DMS153 treated with DMSO at 0.1 percent for 48 hours (cell line): ENCODE data around the gene PFKL.
"Not testable (repeated sequence)": the region's sequence is repeated elsewhere in the genome, so short reads cannot be mapped to it uniquely, and the experiment has no call there.

ENCODE experiments used
- DNase-seq: peaks from one replicate; lab custom pipeline; 2025; ENCODE audit not compliant: unreplicated experiment; lab: John Stamatoyannopoulos, UW

Gene PFKL

DNA sequence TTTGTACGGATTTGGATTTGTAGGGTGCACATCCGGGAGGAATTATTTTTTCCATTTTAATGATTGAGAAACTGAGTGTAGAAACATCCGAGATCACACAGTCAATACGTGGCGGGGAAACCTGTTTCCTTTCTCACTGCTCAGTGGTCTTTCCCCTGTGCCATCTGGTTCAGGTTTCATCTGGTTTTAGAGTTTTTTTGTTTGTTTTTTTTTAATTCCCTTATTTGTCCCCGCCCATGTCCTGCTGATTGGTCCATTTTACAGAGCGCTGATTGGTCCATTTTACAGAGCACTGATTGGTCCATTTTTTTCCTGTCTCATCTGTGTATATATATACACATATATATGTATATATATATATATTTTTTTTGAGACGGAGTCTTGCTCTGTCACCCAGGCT is 59.5 kb downstream of the PFKL start:
- DNase-seq: no peak

DNA sequence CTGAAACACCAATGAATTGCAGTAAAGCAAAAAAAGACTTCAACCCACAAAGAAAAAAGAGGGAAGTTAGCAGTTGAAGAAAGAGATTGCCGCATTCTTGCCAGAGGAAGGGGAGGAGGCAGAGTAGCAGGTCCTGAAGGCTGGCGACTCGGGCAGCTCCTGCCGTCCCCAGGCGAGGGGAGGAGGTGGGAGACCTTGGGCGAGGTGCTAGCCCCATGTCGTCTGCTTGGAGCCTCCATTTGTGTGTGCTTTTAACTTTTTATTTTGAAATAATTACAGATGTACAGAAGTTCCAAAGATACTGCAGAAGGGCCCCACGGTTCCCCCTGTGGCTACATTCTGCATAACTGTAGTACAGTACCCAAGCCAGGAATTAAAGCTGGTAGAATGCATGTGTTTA is 60.3 kb downstream of the PFKL start:
- DNase-seq: no peak

GRCh38 chr21:44361903-44362302 is 62.0 kb downstream of the PFKL start:
- not testable (repeated sequence) for DNase-seq

DNA sequence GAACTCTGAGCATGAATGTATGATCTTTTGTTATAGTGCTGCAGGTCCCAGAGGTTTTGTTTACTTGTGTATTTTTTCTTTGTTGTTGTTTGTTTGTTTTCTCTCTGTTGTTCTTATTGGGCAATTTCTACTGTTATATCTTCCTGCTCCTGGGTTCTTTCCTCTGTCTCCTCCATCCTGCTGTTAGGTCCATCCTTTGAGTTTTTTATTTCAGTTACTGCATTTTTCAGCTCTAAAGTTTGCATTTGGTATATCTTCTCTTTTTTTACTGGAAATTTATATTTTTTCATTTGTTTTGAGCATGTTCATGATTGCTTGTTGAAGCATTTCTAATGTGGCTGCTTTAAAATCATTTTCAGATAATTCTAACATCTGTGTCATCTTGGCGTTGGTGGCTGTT is 63.4 kb downstream of the PFKL start:
- DNase-seq: no peak

DNA sequence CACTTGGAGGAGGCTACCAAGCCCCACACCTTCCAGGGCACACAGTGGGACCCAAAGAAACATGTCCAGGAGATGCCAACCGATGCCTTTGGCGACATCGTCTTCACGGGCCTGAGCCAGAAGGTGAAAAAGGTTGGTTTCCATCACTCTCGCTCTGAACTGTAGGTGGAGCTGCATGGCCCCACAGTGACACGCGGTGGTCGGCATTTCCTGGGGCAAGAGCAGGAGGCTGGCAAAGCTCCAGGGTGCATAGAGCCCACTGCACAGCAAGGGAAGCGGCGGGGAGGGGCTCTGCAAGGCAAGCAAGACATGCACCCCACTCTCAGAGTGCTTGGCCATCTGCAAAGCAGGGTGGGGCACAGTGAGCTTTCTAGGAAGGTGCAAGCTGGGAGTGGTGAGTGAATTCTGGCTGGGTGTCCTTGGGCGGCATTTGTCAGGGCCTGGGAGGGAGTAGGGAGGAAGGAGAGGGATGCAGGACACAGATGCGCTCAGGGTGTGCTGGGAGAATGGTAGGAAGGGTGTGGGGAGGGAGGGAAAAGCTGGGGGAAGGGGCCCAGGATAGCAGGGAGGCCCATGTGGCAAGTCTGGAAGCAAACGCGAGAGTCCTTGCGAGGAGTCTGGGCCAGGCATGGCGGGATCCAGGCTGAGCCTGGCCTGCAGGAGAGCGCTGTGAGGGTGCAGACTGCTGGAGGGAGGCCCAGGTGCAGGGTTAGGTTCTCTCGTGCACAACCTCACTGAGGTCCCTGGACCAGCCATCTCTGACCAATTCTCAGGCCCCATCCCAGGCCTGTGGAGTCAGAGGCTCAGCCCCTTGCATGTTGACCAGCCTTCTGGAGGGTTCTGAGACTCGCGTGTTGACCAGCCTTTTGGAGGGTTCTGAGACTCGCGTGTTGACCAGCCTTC is 64.5 kb downstream of the PFKL start:
- no peak for DNase-seq

DNA sequence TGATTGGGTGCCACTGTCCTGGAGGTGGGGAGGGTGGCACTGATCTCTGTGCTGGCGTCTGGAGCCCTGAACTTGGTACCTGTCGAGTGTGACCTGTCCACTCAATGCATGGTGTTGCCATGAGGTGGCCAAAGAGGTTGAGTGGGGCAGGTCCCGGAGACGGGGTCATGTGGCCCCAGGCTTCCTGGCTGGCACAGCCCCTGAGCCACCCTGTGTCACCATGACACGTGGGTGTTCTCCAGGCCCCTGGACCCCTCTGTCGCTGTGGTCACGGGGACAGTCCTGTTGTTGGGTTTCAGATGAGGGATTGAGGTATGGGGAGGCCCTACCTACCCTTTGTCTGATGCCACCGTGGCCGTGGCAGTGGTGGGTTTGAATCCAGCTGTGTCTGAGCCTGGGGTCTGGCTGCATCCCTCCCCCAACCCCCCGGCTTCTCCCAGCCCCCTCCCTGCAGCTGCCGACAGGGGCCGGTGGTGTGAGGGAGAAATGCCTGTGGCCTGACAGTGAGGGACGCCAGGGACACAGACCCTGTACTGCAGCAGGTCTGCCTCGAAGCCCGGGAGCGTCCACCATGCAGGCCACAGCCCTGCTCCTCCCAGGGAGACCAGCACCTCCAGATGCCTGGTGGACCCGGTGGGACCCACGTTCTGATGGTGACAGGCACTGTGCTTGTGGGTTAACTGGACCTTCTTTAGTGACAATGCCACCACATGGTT is 65.6 kb downstream of the PFKL start:
- no peak for DNase-seq

DNA sequence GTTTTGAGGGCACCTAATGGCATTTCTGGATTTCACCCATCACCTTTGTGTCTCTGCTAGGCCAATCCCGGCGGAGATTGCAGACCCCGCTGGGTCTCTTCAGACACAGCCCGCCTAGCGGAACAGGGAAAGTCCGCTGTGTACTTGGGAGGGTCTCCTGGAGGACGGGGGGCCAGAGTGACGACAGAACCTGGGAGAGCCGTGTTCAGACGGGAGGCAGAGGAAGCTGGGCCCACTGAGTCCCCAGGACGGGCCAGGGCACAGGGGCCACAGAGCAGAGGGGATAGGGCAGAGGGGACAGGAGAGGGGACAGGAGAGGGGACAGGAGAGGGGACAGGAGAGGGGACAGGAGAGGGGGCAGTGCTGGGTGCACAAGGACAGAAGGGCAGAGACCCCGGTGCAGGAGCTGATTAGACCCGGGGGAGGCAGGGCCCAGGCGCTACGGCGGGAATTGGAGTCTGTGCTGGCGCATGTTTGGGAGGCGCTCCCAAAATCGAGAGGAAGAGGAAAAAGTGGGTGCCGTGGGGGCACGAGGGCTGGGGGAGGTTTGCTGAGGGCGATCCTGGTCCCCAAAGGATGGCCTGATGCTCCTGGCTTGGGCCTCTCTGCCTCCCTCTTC is 66.2 kb downstream of the PFKL start:
- DNase-seq: no peak

DNA sequence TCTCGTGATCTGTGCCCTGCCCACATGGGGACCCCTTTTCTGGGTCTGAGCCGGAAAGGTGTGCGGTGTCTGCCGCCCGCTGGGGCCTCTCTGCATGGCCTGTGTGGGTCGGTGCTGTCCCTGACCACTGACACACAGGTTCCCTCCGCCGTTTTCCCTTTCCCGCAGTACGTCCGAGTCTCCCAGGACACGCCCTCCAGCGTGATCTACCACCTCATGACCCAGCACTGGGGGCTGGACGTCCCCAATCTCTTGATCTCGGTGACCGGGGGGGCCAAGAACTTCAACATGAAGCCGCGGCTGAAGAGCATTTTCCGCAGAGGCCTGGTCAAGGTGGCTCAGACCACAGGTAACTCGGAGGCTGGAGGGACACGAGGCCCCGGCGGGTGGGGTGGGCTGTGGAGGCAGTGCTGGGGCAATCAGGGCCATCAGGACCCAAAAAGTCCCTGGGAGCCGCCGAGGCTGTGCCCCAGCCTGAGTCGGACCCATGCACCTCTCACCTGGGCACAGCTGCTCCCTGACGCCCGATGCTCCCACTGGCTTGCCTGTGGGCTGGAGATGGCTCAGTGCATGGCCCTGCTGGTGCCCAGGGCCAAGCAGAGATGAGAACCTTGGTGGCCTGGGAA is 66.8 kb downstream of the PFKL start:
- DNase-seq: no peak

GRCh38 chr21:44368711-44369446 is 69.0 kb downstream of the PFKL start:
- DNase-seq: no peak

- no peak for DNase-seq
Measured at GRCh38 chr21:44370027-44370735, 70.3 kb downstream of the PFKL start.

DNA sequence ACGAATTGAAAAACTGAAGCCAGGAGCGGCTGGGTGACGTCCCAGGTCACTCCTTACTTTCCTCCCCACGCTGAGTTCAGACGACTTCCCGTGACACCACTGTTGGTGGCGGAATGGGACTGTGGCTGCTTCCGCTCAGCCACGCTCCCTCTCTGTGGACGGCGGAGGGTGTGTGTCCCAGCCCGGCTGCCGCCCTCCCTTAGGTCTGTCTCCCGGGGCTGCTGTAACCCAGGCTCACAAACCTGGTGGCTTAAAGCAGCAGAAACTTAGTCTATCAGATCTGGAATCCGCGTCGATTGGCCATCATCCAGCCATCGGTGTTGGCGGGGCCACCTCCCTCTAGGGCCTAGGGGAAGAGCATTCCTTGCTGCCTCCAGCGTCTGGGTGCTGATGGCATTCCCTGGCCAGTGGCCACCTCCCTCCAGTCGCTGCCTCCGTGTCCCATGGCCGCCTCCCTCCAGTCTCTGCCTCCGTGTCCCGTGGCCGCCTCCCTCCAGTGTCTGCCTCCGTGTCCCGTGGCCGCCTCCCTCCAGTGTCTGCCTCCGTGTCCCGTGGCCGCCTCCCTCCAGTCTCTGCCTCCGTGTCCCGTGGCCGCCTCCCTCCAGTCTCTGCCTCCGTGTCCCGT is 71.0 kb downstream of the PFKL start:
- DNase-seq: no peak

- no peak for DNase-seq
Measured at GRCh38 chr21:44371596-44371995, 71.7 kb downstream of the PFKL start.

- DNase-seq: no peak
Measured at GRCh38 chr21:44372616-44373015, 72.8 kb downstream of the PFKL start.

DNA sequence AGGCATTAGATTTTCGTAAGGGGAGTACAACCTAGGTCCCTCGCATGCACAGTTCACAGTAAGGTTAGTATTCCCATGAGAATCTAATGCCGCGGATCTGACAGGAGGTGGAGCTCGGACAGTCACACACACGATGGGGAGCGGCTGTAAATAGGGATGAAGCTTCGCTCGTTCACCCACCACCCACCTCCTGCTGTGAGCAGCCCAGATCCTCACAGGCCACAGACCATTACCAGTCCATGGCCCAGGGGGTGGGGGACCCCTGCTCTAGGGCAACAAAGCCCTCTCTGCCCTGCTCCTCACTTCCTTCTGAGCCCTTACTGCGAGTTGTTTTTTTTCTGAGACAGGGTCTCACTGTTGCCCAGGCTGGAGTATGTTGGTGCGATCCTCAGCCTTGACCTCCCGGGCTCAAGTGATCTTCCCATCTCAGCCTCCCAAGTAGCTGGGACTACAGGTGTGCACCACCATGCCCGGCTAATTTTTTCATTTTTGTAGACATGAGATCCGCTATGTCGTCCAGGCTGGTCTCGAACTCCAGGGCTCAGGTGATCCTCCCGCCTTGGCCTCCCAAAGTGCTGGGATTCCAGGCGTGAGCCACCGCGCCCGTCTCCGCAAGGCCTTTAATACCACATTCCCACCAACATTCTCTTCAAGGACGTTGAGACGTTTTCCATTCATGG is 74.9 kb downstream of the PFKL start:
- no peak for DNase-seq

DNA sequence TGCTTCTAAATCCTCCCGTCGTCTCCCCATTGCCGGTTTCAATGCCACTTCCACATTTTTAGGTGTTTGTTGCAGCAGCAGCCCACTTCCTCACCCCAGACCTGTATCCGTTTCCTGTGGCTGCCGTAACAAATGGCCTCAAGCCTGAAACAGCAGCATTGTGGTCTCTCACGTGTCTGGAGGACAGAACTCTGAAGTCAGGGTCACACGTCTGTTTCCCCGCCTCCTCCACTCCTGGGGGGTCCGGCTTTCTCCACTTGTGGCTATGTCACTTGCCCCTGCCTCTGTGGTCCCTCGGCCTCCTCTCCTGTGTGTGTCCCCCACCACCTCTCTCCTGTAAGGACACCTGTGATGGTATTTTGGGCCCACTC is 75.4 kb downstream of the PFKL start:
- DNase-seq: no peak

GRCh38 chr21:44375761-44376241 is 75.9 kb downstream of the PFKL start:
- no peak for DNase-seq

DNA sequence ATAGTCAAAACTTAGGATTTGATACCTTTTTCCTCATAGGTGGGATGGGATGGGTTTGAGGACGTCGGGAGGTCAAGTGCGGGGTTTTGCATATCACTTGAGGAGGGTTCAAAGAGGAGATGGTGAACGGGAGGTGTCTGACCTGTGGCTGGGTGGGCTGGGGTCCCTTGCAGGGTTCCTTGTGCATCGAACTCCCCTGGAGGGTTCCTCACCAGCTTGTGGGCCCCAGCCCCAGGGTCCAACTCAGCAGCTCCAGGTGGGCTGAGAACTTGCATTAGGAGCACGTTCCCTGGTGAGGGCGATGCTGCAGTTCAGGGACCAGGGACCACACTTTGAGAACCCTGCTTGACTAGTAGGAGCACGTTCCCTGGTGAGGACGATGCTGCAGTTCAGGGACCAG is 76.8 kb downstream of the PFKL start:
- DNase-seq: no peak
